Stimulated activated CD8-positive, alpha-beta memory T cell treated with anti-CD3 and anti-CD28 coated beads, Interleukin-7, amount 100 ng/mL, for 48 hours (primary cell): ENCODE measurements around the gene EID1.
"Not testable (repeated sequence)": the region's sequence is repeated elsewhere in the genome, so short reads cannot be mapped to it uniquely, and the experiment has no call there.

ENCODE experiments used
- DNase-seq, 2 donors: peaks; one replicate each; pipeline ENCODE4 v3.0.0-alpha.2; 2020; ENCODE audit warnings: low read depth in 1 of 2; ENCODE audit errors: extremely low read depth in 1 of 2

Gene EID1

GRCh38 chr15:48877630-48878595 is at the start of gene EID1:
TSS of gene EID1 (plus strand) at chr15:48878134. CDS start at chr15:48878177, 43 bp downstream.
- peak; percentile 88 to 89 for DNase-seq

- no peak for DNase-seq
These were observed 49.5 kb upstream of the EID1 start for GRCh38 chr15:48828471-48828870.

- DNase-seq: no peak
These were observed 49.0 kb upstream of the EID1 start for GRCh38 chr15:48828906-48829305.

- no peak for DNase-seq
These were observed 45.3 kb upstream of the EID1 start for GRCh38 chr15:48832648-48833047.

GRCh38 chr15:48833526-48834239 is 44.3 kb upstream of the EID1 start:
- DNase-seq: no peak

GRCh38 chr15:48834756-48835155 is 43.2 kb upstream of the EID1 start:
- DNase-seq: no peak

GRCh38 chr15:48842501-48842900 is 35.4 kb upstream of the EID1 start:
- no peak for DNase-seq

GRCh38 chr15:48845123-48845522 is 32.8 kb upstream of the EID1 start:
- no peak for DNase-seq

- DNase-seq: no peak
These were observed 27.3 kb upstream of the EID1 start for GRCh38 chr15:48850648-48851047.

- no peak for DNase-seq
These were observed 26.0 kb upstream of the EID1 start for GRCh38 chr15:48851956-48852355.

GRCh38 chr15:48854434-48854833 is 23.5 kb upstream of the EID1 start:
- not testable (repeated sequence) for DNase-seq

- no peak for DNase-seq
These were observed 22.2 kb upstream of the EID1 start for GRCh38 chr15:48855501-48856440.

GRCh38 chr15:48856942-48857341 is 21.0 kb upstream of the EID1 start:
- no peak for DNase-seq

GRCh38 chr15:48858401-48858800 is 19.5 kb upstream of the EID1 start:
- DNase-seq: no peak

- DNase-seq: no peak
These were observed 18.5 kb upstream of the EID1 start for GRCh38 chr15:48859426-48859825.

GRCh38 chr15:48861813-48862431 is 16.0 kb upstream of the EID1 start:
- peak in 1 of 2 donors; percentile 16 for DNase-seq

GRCh38 chr15:48862705-48863104 is 15.2 kb upstream of the EID1 start:
- no peak for DNase-seq

- DNase-seq: no peak
These were observed 12.4 kb upstream of the EID1 start for GRCh38 chr15:48865370-48866079.

GRCh38 chr15:48866141-48866563 is 11.8 kb upstream of the EID1 start:
- DNase-seq: no peak

- no peak for DNase-seq
These were observed 9.9 kb upstream of the EID1 start for GRCh38 chr15:48868023-48868422.
